ENCODE measurements around the gene C4A. TPM values are rescaled to one million over a fixed set of nuclear protein-coding genes. Genes with fewer than 3 reads are reported as not detected.

Gene C4A
- total and polyA plus RNA-seq, 10 of the 15 experiments (the other 5 are each of a cell fraction or from before 2014, with no cell fraction given), result 0.13 to 5.4 (median 0.88) TPM; not detected in 1

DNA sequence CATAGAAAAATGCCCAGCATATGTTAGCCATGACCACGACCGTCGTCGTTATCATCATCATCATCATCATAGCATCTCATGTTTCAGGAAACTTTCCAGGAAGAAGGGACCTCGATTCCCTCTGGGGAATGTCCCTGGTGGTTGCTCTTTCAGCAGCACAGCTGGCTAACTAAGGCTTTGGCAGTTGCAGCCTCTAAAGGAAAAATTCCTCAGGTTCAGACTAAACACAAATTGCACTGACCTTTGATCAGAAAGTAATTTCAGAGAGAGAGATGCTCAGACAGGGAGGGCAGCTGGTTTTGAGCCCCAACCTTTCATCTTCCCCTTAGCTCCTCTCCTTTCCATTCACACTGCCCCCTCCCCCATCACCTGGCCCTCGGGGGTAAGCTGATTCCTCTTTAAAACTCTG is 41.6 kb upstream of the C4A start:
- H3K4me3 ChIP-seq, result no peak overlapping the region
- no peaks in the 10 kb centered on the region for H3K36me3 ChIP-seq (ENCODE audit: control insufficient read depth in 2 of 2, insufficient read depth in 2 of 2, low read length in 1 of 2)
- RAD21 ChIA-PET (ENCODE audit: unreplicated experiment), result no interaction called here
- no peak overlapping the region for H3K27ac ChIP-seq (ENCODE audit: control insufficient read depth, insufficient read depth)
- no peak overlapping the region for H3K4me2 ChIP-seq (ENCODE audit: control insufficient read depth, insufficient read depth)
- in situ Hi-C loops (cut with MboI), result no loop called here
- DNase-seq (ENCODE audit: low read depth, low spot score) (no peak), FAIRE-seq (no peak), ATAC-seq (no peak)
- TF ChIP-seq JUND (IDR thresholded peaks at IDR 0.05; ENCODE audit: low read depth, low read length) (no peak), GATAD2B (conservative IDR thresholded peaks at IDR 0.05; ENCODE audit: low read depth) (no peak), POLR2AphosphoS5 (IDR thresholded peaks at IDR 0.05; ENCODE audit: low read length) (no peak), NBN (IDR thresholded peaks at IDR 0.05) (no peak), SIX5 (IDR thresholded peaks at IDR 0.05; ENCODE audit: low read depth, low read length, severe bottlenecking) (no peak), EZH2 (IDR thresholded peaks at IDR 0.05; ENCODE audit: borderline replicate concordance, control insufficient read depth, low read depth, low read length) (no peak), MTA3 (IDR thresholded peaks at IDR 0.05; ENCODE audit: borderline replicate concordance, low read length) (no peak), BHLHE40 (IDR thresholded peaks at IDR 0.05; ENCODE audit: borderline replicate concordance in 1 of 2, low read depth in 2 of 2, low read length in 1 of 2) (no peak), SREBF2 (IDR thresholded peaks at IDR 0.05; ENCODE audit: low read length) (no peak), NFYA (IDR thresholded peaks at IDR 0.05; ENCODE audit: borderline replicate concordance, low read depth, low read length) (no peak), ZNF622 (IDR thresholded peaks at IDR 0.05) (no peak), JUNB (IDR thresholded peaks at IDR 0.05) (no peak), EGR1 (IDR thresholded peaks at IDR 0.05; ENCODE audit: borderline replicate concordance in 1 of 2, low read depth in 2 of 2, low read length in 2 of 2) (no peak), SMC3 (IDR thresholded peaks at IDR 0.05; ENCODE audit: borderline replicate concordance, low read length) (no peak), CHD1 (IDR thresholded peaks at IDR 0.05; ENCODE audit: low read depth, low read length) (no peak), HCFC1 (IDR thresholded peaks at IDR 0.05; ENCODE audit: low read length) (no peak), ATF7 (IDR thresholded peaks at IDR 0.05; ENCODE audit: low read depth) (no peak)
- TF ChIP-seq, protein P1, sequence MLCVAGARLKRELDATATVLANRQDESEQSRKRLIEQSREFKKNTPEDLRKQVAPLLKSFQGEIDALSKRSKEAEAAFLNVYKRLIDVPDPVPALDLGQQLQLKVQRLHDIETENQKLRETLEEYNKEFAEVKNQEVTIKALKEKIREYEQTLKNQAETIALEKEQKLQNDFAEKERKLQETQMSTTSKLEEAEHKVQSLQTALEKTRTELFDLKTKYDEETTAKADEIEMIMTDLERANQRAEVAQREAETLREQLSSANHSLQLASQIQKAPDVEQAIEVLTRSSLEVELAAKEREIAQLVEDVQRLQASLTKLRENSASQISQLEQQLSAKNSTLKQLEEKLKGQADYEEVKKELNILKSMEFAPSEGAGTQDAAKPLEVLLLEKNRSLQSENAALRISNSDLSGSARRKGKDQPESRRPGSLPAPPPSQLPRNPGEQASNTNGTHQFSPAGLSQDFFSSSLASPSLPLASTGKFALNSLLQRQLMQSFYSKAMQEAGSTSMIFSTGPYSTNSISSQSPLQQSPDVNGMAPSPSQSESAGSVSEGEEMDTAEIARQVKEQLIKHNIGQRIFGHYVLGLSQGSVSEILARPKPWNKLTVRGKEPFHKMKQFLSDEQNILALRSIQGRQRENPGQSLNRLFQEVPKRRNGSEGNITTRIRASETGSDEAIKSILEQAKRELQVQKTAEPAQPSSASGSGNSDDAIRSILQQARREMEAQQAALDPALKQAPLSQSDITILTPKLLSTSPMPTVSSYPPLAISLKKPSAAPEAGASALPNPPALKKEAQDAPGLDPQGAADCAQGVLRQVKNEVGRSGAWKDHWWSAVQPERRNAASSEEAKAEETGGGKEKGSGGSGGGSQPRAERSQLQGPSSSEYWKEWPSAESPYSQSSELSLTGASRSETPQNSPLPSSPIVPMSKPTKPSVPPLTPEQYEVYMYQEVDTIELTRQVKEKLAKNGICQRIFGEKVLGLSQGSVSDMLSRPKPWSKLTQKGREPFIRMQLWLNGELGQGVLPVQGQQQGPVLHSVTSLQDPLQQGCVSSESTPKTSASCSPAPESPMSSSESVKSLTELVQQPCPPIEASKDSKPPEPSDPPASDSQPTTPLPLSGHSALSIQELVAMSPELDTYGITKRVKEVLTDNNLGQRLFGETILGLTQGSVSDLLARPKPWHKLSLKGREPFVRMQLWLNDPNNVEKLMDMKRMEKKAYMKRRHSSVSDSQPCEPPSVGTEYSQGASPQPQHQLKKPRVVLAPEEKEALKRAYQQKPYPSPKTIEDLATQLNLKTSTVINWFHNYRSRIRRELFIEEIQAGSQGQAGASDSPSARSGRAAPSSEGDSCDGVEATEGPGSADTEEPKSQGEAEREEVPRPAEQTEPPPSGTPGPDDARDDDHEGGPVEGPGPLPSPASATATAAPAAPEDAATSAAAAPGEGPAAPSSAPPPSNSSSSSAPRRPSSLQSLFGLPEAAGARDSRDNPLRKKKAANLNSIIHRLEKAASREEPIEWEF (IDR thresholded peaks at IDR 0.05; ENCODE audit: insufficient replicate concordance, low read depth, low read length), result no peak
- TF ChIP-seq, protein P2, sequence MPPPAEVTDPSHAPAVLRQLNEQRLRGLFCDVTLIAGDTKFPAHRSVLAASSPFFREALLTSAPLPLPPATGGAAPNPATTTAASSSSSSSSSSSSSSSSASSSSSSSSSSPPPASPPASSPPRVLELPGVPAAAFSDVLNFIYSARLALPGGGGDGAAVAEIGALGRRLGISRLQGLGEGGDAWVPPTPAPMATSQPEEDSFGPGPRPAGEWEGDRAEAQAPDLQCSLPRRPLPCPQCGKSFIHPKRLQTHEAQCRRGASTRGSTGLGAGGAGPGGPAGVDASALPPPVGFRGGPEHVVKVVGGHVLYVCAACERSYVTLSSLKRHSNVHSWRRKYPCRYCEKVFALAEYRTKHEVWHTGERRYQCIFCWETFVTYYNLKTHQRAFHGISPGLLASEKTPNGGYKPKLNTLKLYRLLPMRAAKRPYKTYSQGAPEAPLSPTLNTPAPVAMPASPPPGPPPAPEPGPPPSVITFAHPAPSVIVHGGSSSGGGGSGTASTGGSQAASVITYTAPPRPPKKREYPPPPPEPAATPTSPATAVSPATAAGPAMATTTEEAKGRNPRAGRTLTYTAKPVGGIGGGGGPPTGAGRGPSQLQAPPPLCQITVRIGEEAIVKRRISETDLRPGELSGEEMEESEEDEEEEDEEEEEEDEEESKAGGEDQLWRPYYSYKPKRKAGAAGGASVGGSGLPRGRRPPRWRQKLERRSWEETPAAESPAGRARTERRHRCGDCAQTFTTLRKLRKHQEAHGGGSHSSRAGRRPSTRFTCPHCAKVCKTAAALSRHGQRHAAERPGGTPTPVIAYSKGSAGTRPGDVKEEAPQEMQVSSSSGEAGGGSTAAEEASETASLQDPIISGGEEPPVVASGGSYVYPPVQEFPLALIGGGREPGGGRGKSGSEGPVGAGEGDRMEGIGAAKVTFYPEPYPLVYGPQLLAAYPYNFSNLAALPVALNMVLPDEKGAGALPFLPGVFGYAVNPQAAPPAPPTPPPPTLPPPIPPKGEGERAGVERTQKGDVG (CRISPR knock-in tag; IDR thresholded peaks at IDR 0.05), result no peak
- H3K4me1 ChIP-seq (ENCODE audit: control insufficient read depth, insufficient read depth, low read length), result no peaks in the 10 kb centered on the region
- POLR2A ChIA-PET, result no interaction called here
- intact Hi-C loops (cut with micrococcal nuclease; ENCODE audit: unreplicated experiment), result no loop called here
- H3K9ac ChIP-seq (ENCODE audit: control insufficient read depth, insufficient read depth, low read length), result no peak overlapping the region
- peaks cover 0 to 4% of the 10 kb centered on the region in 2 experiments; a peak in 3 of 4 replicates for H3K27me3 ChIP-seq (replicated peaks in 1 of 2; ENCODE audit: control insufficient read depth in 2 of 2, insufficient read depth in 2 of 2, low read length in 1 of 2)
- no TSS peak for BruUV-seq (replicated peaks)
- H4K20me1 ChIP-seq (ENCODE audit: control insufficient read depth, insufficient read depth), result no peaks in the 10 kb centered on the region
- WGBS (ENCODE audit: insufficient coverage, insufficient replicate concordance, low lambda C conversion rate, missing lambda C conversion rate), result 13% methylated on average over 6 of the region's 6 CpGs
- CTCF ChIA-PET, result interaction anchor here (1.5 kb wide), 1 partner anchor 12 kb away, joined by 5 read pairs; no protein-coding TSS in a partner anchor
- H3K9me3 ChIP-seq (replicated peaks; ENCODE audit: control insufficient read depth, insufficient read depth, low read length), result no peaks in the 10 kb centered on the region
- H3K79me2 ChIP-seq (ENCODE audit: control insufficient read depth, insufficient read depth, low read length), result no peaks in the 10 kb centered on the region
- H2AFZ ChIP-seq (ENCODE audit: control insufficient read depth, low read depth, low read length), result no peak overlapping the region
- SMC1A ChIA-PET (ENCODE audit: uncharacterized antibody, unreplicated experiment), result interaction anchor here (1.1 to 1.7 kb wide), 3 partner anchors 10 to 19 kb away, joined by 4 to 5 read pairs (median 4); partner anchors contain the start of genes NELFE and SKIC2

Data from GM12878 (cell line).